ENCODE data around the gene WDR33. TPM values are rescaled to one million over a fixed set of nuclear protein-coding genes. Genes with fewer than 3 reads are reported as not detected.

WDR33 gene
- total and polyA plus RNA-seq, 10 of the 15 experiments (the other 5 are each of a cell fraction or from before 2014, with no cell fraction given): 29.2 to 73.8 (median 45.6) TPM

GRCh38 chr2:127829845-127830246, 18.9 kb upstream of the WDR33 start (continued):
- TF ChIP-seq CREM (IDR thresholded peaks at IDR 0.05; ENCODE audit: low read depth) (peak; percentile 85), CREB1 (IDR thresholded peaks at IDR 0.05; ENCODE audit: low read depth) (peak; percentile 75), IRF3 (IDR thresholded peaks at IDR 0.05) (no peak), RCOR1 (conservative IDR thresholded peaks at IDR 0.05; ENCODE audit: low read depth, low read length) (peak; percentile 64; the same call in 1 of the 2 replicates), CTCF (IDR thresholded peaks at IDR 0.05 in 2 of 3, conservative IDR thresholded peaks at IDR 0.05 in 1 of 3; ENCODE audit: control insufficient read depth in 2 of 3, extremely low read depth in 1 of 3, insufficient read depth in 1 of 3, low read depth in 3 of 3, low read length in 3 of 3) (no peak), TCF3 (IDR thresholded peaks at IDR 0.05; ENCODE audit: borderline replicate concordance, insufficient read depth, low read depth, low read length) (peak; percentile 98), RELB (IDR thresholded peaks at IDR 0.05; ENCODE audit: low read depth) (peak; percentile 89), PAX8 (IDR thresholded peaks at IDR 0.05) (no peak), EP300 (IDR thresholded peaks at IDR 0.05; ENCODE audit: borderline replicate concordance in 1 of 2, control insufficient read depth in 1 of 2, low read depth in 2 of 2, low read length in 2 of 2) (peak; percentile 92 to 94), ASH2L (IDR thresholded peaks at IDR 0.05; ENCODE audit: borderline replicate concordance, low read depth) (peak; percentile 86), KAT2A (conservative IDR thresholded peaks at IDR 0.05; ENCODE audit: control insufficient read depth, low read depth, low read length) (no peak), EZH2 (IDR thresholded peaks at IDR 0.05; ENCODE audit: borderline replicate concordance, control insufficient read depth, low read depth, low read length) (no peak), NFYB (IDR thresholded peaks at IDR 0.05; ENCODE audit: insufficient read depth, low read depth, low read length) (no peak), ZBED1 (IDR thresholded peaks at IDR 0.05; ENCODE audit: borderline replicate concordance) (peak; percentile 49; the same call in 1 of the 2 replicates), YY1 (IDR thresholded peaks at IDR 0.05; ENCODE audit: low read depth, low read length) (no peak), ZNF217 (IDR thresholded peaks at IDR 0.05) (no peak), MYB (IDR thresholded peaks at IDR 0.05; ENCODE audit: borderline replicate concordance, low read depth, low read length) (no peak), JUND (IDR thresholded peaks at IDR 0.05; ENCODE audit: low read depth, low read length) (no peak), ATF3 (IDR thresholded peaks at IDR 0.05; ENCODE audit: borderline replicate concordance, extremely low read depth, low read depth, low read length) (no peak), SP1 (IDR thresholded peaks at IDR 0.05; ENCODE audit: low read depth, low read length) (peak; percentile 67), SIN3A (IDR thresholded peaks at IDR 0.05; ENCODE audit: low read depth, low read length) (no peak), NKRF (conservative IDR thresholded peaks at IDR 0.05) (no peak), USF1 (IDR thresholded peaks at IDR 0.05; ENCODE audit: borderline replicate concordance, extremely low read length, insufficient read depth, low read depth, low read length) (no peak)
